PC-3 (cell line): ENCODE results near the gene NEDD4L.

Experiments
- CTCF ChIP-seq: fragments of 300-600 bp; sonication (generic); conservative IDR thresholded peaks from 2 replicates; pipeline ENCODE4 v1.5.1; 2017; ENCODE audit warnings: antibody characterized with exemption, low read depth, mild to moderate bottlenecking, low read length
- EZH2 ChIP-seq: fragments of 300-600 bp; sonication (generic); IDR thresholded peaks from one replicate; pipeline ENCODE4 v1.6.1; 2017; ENCODE audit warnings: antibody characterized with exemption, mild to moderate bottlenecking, low read length; ENCODE audit not compliant: unreplicated experiment

GRCh38 chr18:58227361-58227930 is 183.4 kb downstream of the NEDD4L start:
- no peak for TF ChIP-seq CTCF
- TF ChIP-seq EZH2, result no peak
